GM12864 (cell line): Measurements from ENCODE around the gene AGO3.

Experiments used
- DNase-seq: peaks from one replicate; pipeline ENCODE4 v3.0.0-alpha.2; 2011; ENCODE audit warnings: low read depth
- H3K4me3 ChIP-seq: 2 replicates; pipeline ENCODE4 v1.5.1; 2011; ENCODE audit warnings: mild to moderate bottlenecking, low read depth, low read length, control low read depth
- CTCF ChIP-seq: IDR thresholded peaks from 2 replicates; pipeline ENCODE4 v1.5.1; 2011; ENCODE audit warnings: low read depth, mild to moderate bottlenecking, moderate library complexity, low read length, control low read depth, inconsistent platforms; ENCODE audit errors: missing control alignments

Gene AGO3

DNA sequence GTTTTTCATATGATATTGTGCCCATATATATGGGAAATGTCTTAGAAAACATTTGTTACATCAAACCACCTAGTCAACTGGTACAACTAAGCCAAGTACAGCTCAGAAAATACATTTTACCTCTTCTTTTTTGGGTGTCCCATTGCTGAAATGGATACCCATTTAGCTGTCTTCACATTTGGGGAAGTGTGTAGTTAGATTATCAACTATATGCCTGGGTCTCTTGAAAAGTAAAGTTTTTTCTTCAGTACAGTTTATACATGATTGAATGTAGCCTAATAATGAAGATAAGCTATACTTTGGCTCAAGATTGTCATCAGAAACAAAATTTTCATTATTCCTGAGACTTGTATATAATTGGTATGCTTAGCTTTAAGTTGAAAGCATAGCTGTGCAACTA lies 2.0 kb downstream of the AGO3 start:
- H3K4me3 ChIP-seq: no peak overlapping the region
- DNase-seq: no peak
- TF ChIP-seq CTCF: no peak

GRCh38 chr1:35935442-35936388 lies 4.8 kb downstream of the AGO3 start:
- no peak for TF ChIP-seq CTCF
- H3K4me3 ChIP-seq: no peak overlapping the region
- DNase-seq: no peak

DNA sequence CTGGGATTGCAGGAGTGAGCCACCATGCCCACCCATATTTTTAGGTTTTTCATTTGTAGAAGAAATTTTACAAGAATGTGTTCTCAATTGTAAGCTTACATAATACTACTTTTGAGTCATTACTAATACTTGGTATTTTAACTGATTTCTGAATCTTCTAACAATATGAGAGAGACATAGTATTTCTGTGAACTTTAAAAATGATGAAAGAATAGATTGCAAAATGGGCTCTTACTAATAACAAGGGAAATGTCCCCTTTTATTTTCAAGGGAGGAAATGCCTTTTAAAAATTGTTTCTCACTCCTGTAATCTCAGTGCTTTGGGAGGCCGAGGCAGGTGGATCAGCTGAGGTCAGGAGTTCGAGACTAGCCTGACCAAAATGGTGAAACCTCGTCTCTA lies 5.9 kb downstream of the AGO3 start:
- no peak overlapping the region for H3K4me3 ChIP-seq
- no peak for TF ChIP-seq CTCF
- DNase-seq: no peak

DNA sequence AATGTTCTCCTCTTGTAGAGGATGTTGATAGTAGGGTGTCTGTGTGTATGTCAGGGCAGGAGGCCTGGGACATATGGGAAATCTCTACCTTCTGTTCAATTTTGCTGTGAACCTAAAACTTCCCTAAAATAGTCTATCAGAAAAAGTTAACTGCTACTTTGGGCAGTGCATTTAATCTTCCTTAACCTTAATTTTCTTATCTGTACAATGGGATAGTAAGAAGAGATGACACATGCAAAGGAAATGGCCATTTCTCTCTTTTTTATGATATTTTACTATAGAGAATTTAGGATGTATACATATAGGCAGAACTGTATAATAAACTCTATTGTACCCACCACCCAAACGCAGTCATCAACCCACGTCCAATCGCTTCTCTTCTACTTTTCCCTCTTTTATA lies 8.6 kb downstream of the AGO3 start:
- TF ChIP-seq CTCF: no peak
- DNase-seq: no peak
- no peak overlapping the region for H3K4me3 ChIP-seq

DNA sequence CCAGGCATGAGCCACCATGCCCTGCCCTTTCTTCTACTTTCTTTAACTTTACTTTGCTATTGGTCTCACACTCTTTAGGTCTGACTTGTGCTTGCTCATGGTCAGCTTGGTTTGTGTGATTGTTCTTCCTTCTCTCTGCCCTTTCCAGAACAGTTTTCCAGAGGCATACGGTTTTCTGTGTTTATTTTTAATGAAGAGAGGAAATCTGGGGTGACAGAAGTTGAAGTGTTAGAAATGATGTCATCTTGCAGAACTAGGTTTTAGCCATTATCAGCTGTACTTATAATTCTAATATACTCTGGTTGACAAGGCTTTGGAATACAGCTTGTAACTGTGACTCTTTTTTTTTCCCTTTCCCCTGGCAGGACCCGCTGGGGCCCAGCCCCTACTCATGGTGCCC lies 14.4 kb downstream of the AGO3 start:
- H3K4me3 ChIP-seq: no peak overlapping the region
- TF ChIP-seq CTCF: no peak
- no peak for DNase-seq

GRCh38 chr1:35947547-35947946 lies 16.6 kb downstream of the AGO3 start:
- TF ChIP-seq CTCF: no peak
- no peak overlapping the region for H3K4me3 ChIP-seq
- no peak for DNase-seq

- no peak for TF ChIP-seq CTCF
- DNase-seq: no peak
- no peak overlapping the region for H3K4me3 ChIP-seq
Observed at GRCh38 chr1:35958558-35958957, 27.7 kb downstream of the AGO3 start.
